SU-DHL-6 (cell line): ENCODE results near the gene TPH1.

Experiments
- H2AFZ ChIP-seq: fragments of 200-600 bp; sonication (generic); 2 replicates; pipeline ENCODE4 v1.6.1; 2014; ENCODE audit warnings: low read depth, mild to moderate bottlenecking, moderate library complexity, mixed read lengths, antibody characterized with exemption, low read length; ENCODE audit not compliant: severe bottlenecking
- H3F3A ChIP-seq: fragments of 200-600 bp; shearing (Covaris generic); 2 replicates; pipeline ENCODE4 v1.6.0; 2016; ENCODE audit warnings: antibody characterized with exemption, mild to moderate bottlenecking; ENCODE audit not compliant: insufficient read depth
- H3K27ac ChIP-seq: fragments of 200-600 bp; sonication (generic); 2 replicates; pipeline ENCODE4 v1.5.1; 2016; ENCODE audit warnings: low read depth, mild to moderate bottlenecking, low read length, moderate library complexity, mixed read lengths
- H3K27me3 ChIP-seq: fragments of 200-600 bp; sonication (generic), shearing (Covaris generic); 2 replicates; pipeline ENCODE4 v1.6.0; 2014; ENCODE audit warnings: mild to moderate bottlenecking, low read length
- H3K36me3 ChIP-seq: fragments of 200-600 bp; sonication (generic); 2 replicates; pipeline ENCODE4 v1.6.1; 2014; ENCODE audit warnings: mild to moderate bottlenecking, low read length, mixed read lengths
- H3K4me2 ChIP-seq: fragments of 300-600, 200-600 bp; shearing (Covaris generic), sonication (generic); 2 replicates; pipeline ENCODE4 v1.6.0; 2014; ENCODE audit warnings: low read length, low read depth, mild to moderate bottlenecking; ENCODE audit not compliant: poor library complexity, severe bottlenecking
- H3K4me3 ChIP-seq: fragments of 200-600 bp; sonication (generic); 2 replicates; pipeline ENCODE4 v1.5.1; 2014; ENCODE audit warnings: antibody characterized with exemption, low read length, mild to moderate bottlenecking, mixed read lengths; ENCODE audit not compliant: insufficient read depth, poor library complexity, severe bottlenecking
- H3K79me2 ChIP-seq: fragments of 200-600 bp; sonication (generic); 2 replicates; pipeline ENCODE4 v1.6.1; 2014; ENCODE audit warnings: mild to moderate bottlenecking, low read length, moderate library complexity; ENCODE audit not compliant: insufficient read depth
- H3K9ac ChIP-seq: fragments of 200-600 bp; sonication (generic); 2 replicates; pipeline ENCODE4 v1.7.0; 2014; ENCODE audit warnings: mild to moderate bottlenecking, low read length
- H3K9me2 ChIP-seq: fragments of 200-600 bp; sonication (generic); replicated peaks from 2 replicates; pipeline ENCODE4 v1.6.1; 2014; ENCODE audit warnings: low read length; ENCODE audit not compliant: insufficient read depth
- H3K9me3 ChIP-seq: fragments of 200-600 bp; sonication (generic); 2 replicates; pipeline ENCODE4 v1.6.1; 2014; ENCODE audit warnings: low read length, mixed read lengths; ENCODE audit not compliant: insufficient read depth
- H4K20me1 ChIP-seq: fragments of 200-600 bp; sonication (generic); 2 replicates; pipeline ENCODE4 v1.6.1; 2014; ENCODE audit warnings: low read depth, mild to moderate bottlenecking, antibody characterized with exemption, low read length, moderate library complexity, mixed read lengths
- EZH2phosphoT487 ChIP-seq: fragments of 200-600 bp; sonication (generic), shearing (Covaris generic); conservative IDR thresholded peaks from 2 replicates; pipeline ENCODE4 v1.6.1; 2018; ENCODE audit warnings: mild to moderate bottlenecking, antibody characterized with exemption, low read length, moderate library complexity, mixed read lengths
- TF ChIP-seq, protein P1 (sequence below): fragments of 200-600 bp; sonication (generic); IDR thresholded peaks from one replicate; pipeline ENCODE4 v1.5.1; 2017; ENCODE audit warnings: antibody characterized with exemption, mild to moderate bottlenecking, low read length, moderate library complexity; ENCODE audit not compliant: insufficient read depth, poor library complexity, severe bottlenecking

TPH1 gene

DNA sequence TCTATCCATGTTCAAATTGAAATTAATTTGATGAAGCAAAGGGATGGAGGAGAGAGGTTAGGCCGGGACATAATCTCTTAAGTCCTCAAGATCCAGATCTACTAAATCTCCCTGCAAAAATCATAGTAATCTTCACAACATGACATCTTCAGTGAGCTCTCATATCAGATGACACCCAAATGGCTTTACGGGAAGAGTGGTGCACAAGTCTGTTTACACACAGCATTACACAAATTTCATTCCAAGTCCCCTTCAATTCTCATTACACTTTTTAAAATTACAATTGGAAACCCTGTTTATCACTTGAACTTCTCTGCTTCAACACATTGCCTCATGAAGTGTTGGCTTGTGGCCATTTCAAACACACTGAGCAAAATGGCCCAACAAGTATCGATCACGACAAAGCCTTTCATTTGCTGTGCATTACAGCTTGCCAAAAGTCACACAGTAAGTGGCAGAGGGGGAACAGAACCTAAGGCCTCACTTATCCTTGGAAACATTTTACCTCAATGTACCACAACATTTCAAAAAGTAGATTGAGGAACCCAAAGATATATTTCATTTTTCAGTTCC is 17.9 kb upstream of the TPH1 start:
- Histone ChIP-seq H3K4me2 (no peak overlapping the region), H3K4me3 (no peak overlapping the region), H3F3A (no peaks in the 10 kb centered on the region), H2AFZ (no peak overlapping the region), H3K79me2 (no peaks in the 10 kb centered on the region), H3K27me3 (no peaks in the 10 kb centered on the region), H3K9me2 (no peaks in the 10 kb centered on the region), H3K9ac (no peak overlapping the region), H3K9me3 (no peaks in the 10 kb centered on the region), H3K27ac (no peak overlapping the region), H3K36me3 (no peaks in the 10 kb centered on the region), H4K20me1 (no peaks in the 10 kb centered on the region)
- TF ChIP-seq, protein P1, sequence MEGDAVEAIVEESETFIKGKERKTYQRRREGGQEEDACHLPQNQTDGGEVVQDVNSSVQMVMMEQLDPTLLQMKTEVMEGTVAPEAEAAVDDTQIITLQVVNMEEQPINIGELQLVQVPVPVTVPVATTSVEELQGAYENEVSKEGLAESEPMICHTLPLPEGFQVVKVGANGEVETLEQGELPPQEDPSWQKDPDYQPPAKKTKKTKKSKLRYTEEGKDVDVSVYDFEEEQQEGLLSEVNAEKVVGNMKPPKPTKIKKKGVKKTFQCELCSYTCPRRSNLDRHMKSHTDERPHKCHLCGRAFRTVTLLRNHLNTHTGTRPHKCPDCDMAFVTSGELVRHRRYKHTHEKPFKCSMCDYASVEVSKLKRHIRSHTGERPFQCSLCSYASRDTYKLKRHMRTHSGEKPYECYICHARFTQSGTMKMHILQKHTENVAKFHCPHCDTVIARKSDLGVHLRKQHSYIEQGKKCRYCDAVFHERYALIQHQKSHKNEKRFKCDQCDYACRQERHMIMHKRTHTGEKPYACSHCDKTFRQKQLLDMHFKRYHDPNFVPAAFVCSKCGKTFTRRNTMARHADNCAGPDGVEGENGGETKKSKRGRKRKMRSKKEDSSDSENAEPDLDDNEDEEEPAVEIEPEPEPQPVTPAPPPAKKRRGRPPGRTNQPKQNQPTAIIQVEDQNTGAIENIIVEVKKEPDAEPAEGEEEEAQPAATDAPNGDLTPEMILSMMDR: no peak
- no peak for TF ChIP-seq EZH2phosphoT487

DNA sequence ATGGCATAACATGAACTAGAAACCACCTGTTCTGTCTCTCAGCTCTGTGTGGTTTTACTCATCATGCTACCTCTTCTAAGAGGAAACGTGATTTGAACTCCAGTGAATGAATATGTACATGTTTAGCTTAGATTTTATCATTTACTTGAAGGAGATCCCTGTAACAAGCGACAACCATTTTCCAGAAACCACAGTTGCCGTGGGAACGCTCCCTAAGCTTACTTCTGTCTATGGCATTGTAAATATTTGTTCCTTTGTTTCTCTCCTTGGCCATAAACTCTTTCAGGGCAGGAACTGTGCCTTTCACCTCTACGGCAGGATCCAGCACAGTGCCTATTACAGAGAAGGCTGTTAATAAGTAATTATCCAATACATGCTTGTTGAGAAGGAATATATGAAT is 17.1 kb upstream of the TPH1 start:
- H3K4me2 ChIP-seq: no peak overlapping the region

DNA sequence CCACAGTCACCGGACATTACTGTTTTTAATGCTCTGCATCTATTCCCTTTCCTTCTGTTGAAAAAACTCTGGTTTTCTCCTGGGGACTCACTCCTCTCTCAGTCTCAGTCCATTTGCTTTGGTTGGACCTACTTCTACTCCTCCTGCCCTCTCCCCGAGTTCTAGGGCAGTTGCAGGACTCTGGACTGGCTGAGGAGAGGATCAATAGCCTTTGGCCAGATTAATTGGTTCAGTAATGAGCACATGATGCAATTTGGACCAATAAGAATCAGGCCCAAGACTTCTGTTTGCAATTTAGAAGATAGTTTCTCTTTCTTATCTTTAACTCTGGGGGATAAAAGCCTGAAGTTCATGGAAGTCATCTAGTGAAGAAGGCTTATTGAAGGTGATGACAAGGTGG is 15.3 kb upstream of the TPH1 start:
- no peaks in the 10 kb centered on the region for H4K20me1 ChIP-seq
- no peaks in the 10 kb centered on the region for H3K79me2 ChIP-seq
- TF ChIP-seq, protein P1: no peak
- no peak for TF ChIP-seq EZH2phosphoT487
- no peak overlapping the region for H3K9ac ChIP-seq
- H3F3A ChIP-seq: no peaks in the 10 kb centered on the region
- no peaks in the 10 kb centered on the region for H3K36me3 ChIP-seq
- H3K9me3 ChIP-seq: no peaks in the 10 kb centered on the region
- H3K27ac ChIP-seq: no peak overlapping the region
- H3K4me2 ChIP-seq: no peak overlapping the region
- no peaks in the 10 kb centered on the region for H3K9me2 ChIP-seq
- no peaks in the 10 kb centered on the region for H3K27me3 ChIP-seq
- no peak overlapping the region for H3K4me3 ChIP-seq
- no peak overlapping the region for H2AFZ ChIP-seq

More for the DNA sequence above, 17.1 kb upstream of the TPH1 start:
- Histone ChIP-seq H3K4me3 (no peak overlapping the region), H3K9ac (no peak overlapping the region), H3K27me3 (no peaks in the 10 kb centered on the region), H3K9me2 (no peaks in the 10 kb centered on the region), H3K79me2 (no peaks in the 10 kb centered on the region), H3F3A (no peaks in the 10 kb centered on the region), H2AFZ (no peak overlapping the region), H3K36me3 (no peaks in the 10 kb centered on the region), H4K20me1 (no peaks in the 10 kb centered on the region), H3K9me3 (no peaks in the 10 kb centered on the region), H3K27ac (no peak overlapping the region)
- TF ChIP-seq, protein P1: no peak
- TF ChIP-seq EZH2phosphoT487: no peak
